IPS-11a (cell line): ENCODE results near the gene RPS27L.
"Not testable (repeated sequence)": the region's sequence is repeated elsewhere in the genome, so short reads cannot be mapped to it uniquely, and the experiment has no call there.

Experiments used
- H3K4me3 ChIP-seq: one replicate; pipeline ENCODE4 v1.5.1; 2013; ENCODE audit warnings: low read depth, low read length, control low read depth

Gene RPS27L

GRCh38 chr15:63103416-63103815 lies 53.9 kb downstream of the RPS27L start:
- H3K4me3 ChIP-seq, result no peak overlapping the region

- not testable (repeated sequence) for H3K4me3 ChIP-seq
Observed at GRCh38 chr15:63099581-63099980, 57.7 kb downstream of the RPS27L start.

GRCh38 chr15:63098901-63099300 lies 58.4 kb downstream of the RPS27L start:
- not testable (repeated sequence) for H3K4me3 ChIP-seq
